OCI-LY7 (cell line): ENCODE data around the gene GRID2. TPM values are rescaled to one million over a fixed set of nuclear protein-coding genes. Genes with fewer than 3 reads are reported as not detected.

Experiments
- BruUV-seq: library from RNA; stranded (reverse); fragments of 400-500 nt; replicated peaks from 2 replicates; lab custom pipeline; 2021; lab: Mats Ljungman, UMichigan
- CTCF ChIA-PET: fragments of 300-600 bp; sonication (Branson Sonifier 250); formaldehyde crosslinking; loops from one replicate; lab custom pipeline; 2022; ENCODE audit warnings: antibody characterized with exemption; ENCODE audit not compliant: unreplicated experiment; lab: Charles Lee
- POLR2A ChIA-PET: fragments of 300-600 bp; sonication (Branson Sonifier 250); formaldehyde crosslinking; loops from one replicate; lab custom pipeline; 2022; ENCODE audit warnings: antibody characterized with exemption; lab: Charles Lee
- DNase-seq: peaks from one replicate; pipeline ENCODE4 v3.0.0-alpha.2; 2015; ENCODE audit warnings: low spot score
- H2AFZ ChIP-seq: fragments of 200-600 bp; sonication (generic), shearing (Covaris generic); 2 replicates; pipeline ENCODE4 v1.6.1; 2014; ENCODE audit warnings: mild to moderate bottlenecking, antibody characterized with exemption, low read length, moderate library complexity
- H3K27ac ChIP-seq: fragments of 200-600 bp; sonication (generic); 2 replicates; pipeline ENCODE4 v1.5.1; 2014; ENCODE audit warnings: mixed run types, low read depth, mild to moderate bottlenecking, moderate library complexity, low read length, inconsistent platforms; ENCODE audit not compliant: poor library complexity, severe bottlenecking
- H3K36me3 ChIP-seq: fragments of 200-600 bp; sonication (generic); 2 replicates; pipeline ENCODE4 v1.6.1; 2014; ENCODE audit warnings: mild to moderate bottlenecking, antibody characterized with exemption, low read length, moderate library complexity, mixed read lengths; ENCODE audit not compliant: insufficient read depth
- H3K4me1 ChIP-seq: fragments of 200-600 bp; sonication (generic); 2 replicates; pipeline ENCODE4 v1.5.1; 2014; ENCODE audit warnings: mild to moderate bottlenecking, low read length; ENCODE audit not compliant: insufficient read depth, poor library complexity, severe bottlenecking
- H3K4me2 ChIP-seq: fragments of 200-600 bp; sonication (generic); 2 replicates; pipeline ENCODE4 v1.6.1; 2014; ENCODE audit warnings: mild to moderate bottlenecking, low read length
- H3K4me3 ChIP-seq: fragments of 200-600 bp; sonication (generic); 2 replicates; pipeline ENCODE4 v1.5.1; 2014; ENCODE audit warnings: mild to moderate bottlenecking, low read depth, low read length; ENCODE audit not compliant: poor library complexity, severe bottlenecking
- H3K79me2 ChIP-seq: fragments of 200-600 bp; sonication (generic); 2 replicates; pipeline ENCODE4 v1.6.1; 2016; ENCODE audit warnings: low read depth, mild to moderate bottlenecking, low read length, moderate library complexity, mixed read lengths; ENCODE audit not compliant: insufficient read depth
- H3K9me2 ChIP-seq: fragments of 200-600 bp; sonication (generic); 2 replicates; pipeline ENCODE4 v1.6.1; 2016; ENCODE audit warnings: mild to moderate bottlenecking, low read length, mixed read lengths; ENCODE audit not compliant: insufficient read depth
- H3K9me3 ChIP-seq: fragments of 200-600 bp; sonication (generic); 2 replicates; pipeline ENCODE4 v1.6.1; 2014; ENCODE audit warnings: mild to moderate bottlenecking, mixed run types, low read length, mixed read lengths
- H4K20me1 ChIP-seq: fragments of 200-600 bp; sonication (generic); 2 replicates; pipeline ENCODE4 v1.6.1; 2014; ENCODE audit warnings: mild to moderate bottlenecking, antibody characterized with exemption, low read length, moderate library complexity, mixed read lengths; ENCODE audit not compliant: insufficient read depth
- EZH2phosphoT487 ChIP-seq: fragments of 200-600 bp; sonication (generic); IDR thresholded peaks from 2 replicates; pipeline ENCODE4 v1.6.1; 2018; ENCODE audit warnings: low read depth, borderline replicate concordance, mild to moderate bottlenecking, mixed run types, antibody characterized with exemption, low read length, moderate library complexity, mixed read lengths
- intact Hi-C: fragments of 100-400 bp; cut with micrococcal nuclease; formaldehyde crosslinking; loops from one replicate; pipeline ENCODE4 v1.10.0; 2022; ENCODE audit not compliant: unreplicated experiment
- total RNA-seq, 2 experiments: library from RNA; depleted of rRNA in 1 of 2; stranded (reverse); fragments of >200 nt in 1 of 2; shearing (Covaris generic) in 1 of 2; gene quantifications; 2 replicates each; pipeline ENCODE4 v1.2.3, GENCODE V29; 2014 to 2022
- TF ChIP-seq, protein P1 (sequence below): fragments of 200-600 bp; sonication (generic); conservative IDR thresholded peaks from 2 replicates; pipeline ENCODE4 v1.5.1; 2014; ENCODE audit warnings: mild to moderate bottlenecking, antibody characterized with exemption, low read length, moderate library complexity, mixed read lengths

Gene GRID2
- total RNA-seq, 2 experiments from 2014 or later: not detected

DNA sequence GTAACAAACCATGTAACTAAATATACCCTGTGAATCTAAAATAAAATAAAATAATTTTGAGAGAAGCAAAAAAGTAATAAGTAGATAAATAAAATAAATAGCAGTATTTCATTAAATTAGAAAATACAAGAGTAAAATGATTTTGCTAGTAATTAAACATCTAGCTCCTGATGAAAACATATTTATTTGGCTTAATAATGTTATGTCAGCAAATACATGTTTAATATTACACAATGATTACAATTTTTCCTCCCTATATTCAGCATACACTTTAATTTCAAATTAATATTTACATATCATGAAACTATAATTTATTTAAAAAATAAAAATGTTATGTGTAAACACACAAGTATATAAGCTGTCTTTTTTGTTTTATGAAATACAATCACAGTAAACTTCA, 697.1 kb downstream of the GRID2 start:
- BruUV-seq: no TSS peak
- Histone ChIP-seq H2AFZ (no peak overlapping the region), H3K9me2 (no peaks in the 10 kb centered on the region), H3K9me3 (no peaks in the 10 kb centered on the region), H3K4me1 (no peaks in the 10 kb centered on the region), H3K79me2 (no peaks in the 10 kb centered on the region), H3K27ac (no peak overlapping the region), H3K4me3 (no peak overlapping the region), H3K36me3 (no peaks in the 10 kb centered on the region), H4K20me1 (no peaks in the 10 kb centered on the region), H3K4me2 (no peak overlapping the region)
- TF ChIP-seq, protein P1, sequence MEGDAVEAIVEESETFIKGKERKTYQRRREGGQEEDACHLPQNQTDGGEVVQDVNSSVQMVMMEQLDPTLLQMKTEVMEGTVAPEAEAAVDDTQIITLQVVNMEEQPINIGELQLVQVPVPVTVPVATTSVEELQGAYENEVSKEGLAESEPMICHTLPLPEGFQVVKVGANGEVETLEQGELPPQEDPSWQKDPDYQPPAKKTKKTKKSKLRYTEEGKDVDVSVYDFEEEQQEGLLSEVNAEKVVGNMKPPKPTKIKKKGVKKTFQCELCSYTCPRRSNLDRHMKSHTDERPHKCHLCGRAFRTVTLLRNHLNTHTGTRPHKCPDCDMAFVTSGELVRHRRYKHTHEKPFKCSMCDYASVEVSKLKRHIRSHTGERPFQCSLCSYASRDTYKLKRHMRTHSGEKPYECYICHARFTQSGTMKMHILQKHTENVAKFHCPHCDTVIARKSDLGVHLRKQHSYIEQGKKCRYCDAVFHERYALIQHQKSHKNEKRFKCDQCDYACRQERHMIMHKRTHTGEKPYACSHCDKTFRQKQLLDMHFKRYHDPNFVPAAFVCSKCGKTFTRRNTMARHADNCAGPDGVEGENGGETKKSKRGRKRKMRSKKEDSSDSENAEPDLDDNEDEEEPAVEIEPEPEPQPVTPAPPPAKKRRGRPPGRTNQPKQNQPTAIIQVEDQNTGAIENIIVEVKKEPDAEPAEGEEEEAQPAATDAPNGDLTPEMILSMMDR: no peak
- TF ChIP-seq EZH2phosphoT487: no peak
- ChIA-PET CTCF (interaction anchor here (1.0 kb wide), 1 partner anchor 74 kb away, joined by 3 read pairs; no protein-coding TSS in a partner anchor), POLR2A (interaction anchor here (0.8 to 0.9 kb wide), 2 partner anchors 22 to 305 kb away, joined by 3 read pairs; no protein-coding TSS in a partner anchor)
- intact Hi-C loops: no loop called here
- no peak for DNase-seq

DNA sequence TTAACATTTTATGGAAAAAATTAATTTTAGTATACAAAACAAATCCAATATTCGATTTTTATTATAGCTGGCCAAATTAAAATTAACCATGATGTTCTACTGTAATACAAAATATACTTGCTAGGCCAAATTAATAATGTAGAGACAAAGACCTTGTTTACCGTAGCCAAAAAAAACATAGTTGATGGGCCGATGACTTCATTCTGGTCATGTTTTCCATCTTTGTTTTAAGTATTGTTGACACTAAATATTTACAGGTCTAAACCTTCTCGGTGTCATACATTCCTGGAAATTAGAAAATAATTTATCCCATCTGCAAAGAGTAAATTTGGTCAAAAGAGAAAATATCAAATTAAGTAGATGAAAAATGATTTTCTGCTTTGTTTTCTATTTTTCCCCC, 698.5 kb downstream of the GRID2 start:
- H3K27ac ChIP-seq: no peak overlapping the region
- H3K9me3 ChIP-seq: no peaks in the 10 kb centered on the region
- no TSS peak for BruUV-seq
- TF ChIP-seq, protein P1: no peak
- TF ChIP-seq EZH2phosphoT487: no peak
- intact Hi-C loops: no loop called here
- no peaks in the 10 kb centered on the region for H3K36me3 ChIP-seq
- H3K79me2 ChIP-seq: no peaks in the 10 kb centered on the region
- no peak overlapping the region for H3K4me3 ChIP-seq
- no peak overlapping the region for H3K4me2 ChIP-seq
- H2AFZ ChIP-seq: no peak overlapping the region
- ChIA-PET CTCF (no interaction called here), POLR2A (interaction anchor here (0.7 to 1.0 kb wide), 2 partner anchors 30 to 58 kb away, joined by 3 read pairs; no protein-coding TSS in a partner anchor)
- DNase-seq: no peak
- no peaks in the 10 kb centered on the region for H3K9me2 ChIP-seq
- no peaks in the 10 kb centered on the region for H4K20me1 ChIP-seq
- H3K4me1 ChIP-seq: no peaks in the 10 kb centered on the region

DNA sequence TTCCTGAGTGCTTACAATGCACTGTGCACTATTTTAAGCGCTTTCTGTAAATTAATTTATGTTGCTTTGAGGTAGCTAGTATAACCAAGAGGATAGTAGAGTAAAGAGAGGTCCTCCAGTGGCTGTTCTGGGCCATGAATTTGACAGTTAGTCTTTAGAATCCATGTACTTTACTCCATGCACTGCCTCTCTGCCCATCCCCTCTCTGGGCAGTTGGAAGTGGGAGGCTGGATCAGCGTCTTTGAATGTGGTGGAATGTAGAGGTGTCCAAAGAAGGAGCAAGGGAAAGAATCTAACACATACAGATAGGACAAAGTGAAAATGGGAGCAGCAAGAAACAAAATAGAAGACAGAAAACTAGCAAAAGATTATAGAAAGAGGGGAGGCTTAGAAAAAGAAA, 712.6 kb downstream of the GRID2 start:
- Histone ChIP-seq H4K20me1 (no peaks in the 10 kb centered on the region), H3K27ac (no peak overlapping the region), H3K36me3 (no peaks in the 10 kb centered on the region), H3K79me2 (no peaks in the 10 kb centered on the region), H3K9me2 (no peaks in the 10 kb centered on the region), H3K4me1 (no peaks in the 10 kb centered on the region), H3K4me2 (no peak overlapping the region), H2AFZ (no peak overlapping the region), H3K9me3 (no peaks in the 10 kb centered on the region; the same call in 1 of the 2 replicates), H3K4me3 (no peak overlapping the region)
- ChIA-PET CTCF (no interaction called here), POLR2A (no interaction called here)
- no TSS peak for BruUV-seq
- DNase-seq: no peak
- intact Hi-C loops: no loop called here
- TF ChIP-seq, protein P1: no peak
- no peak for TF ChIP-seq EZH2phosphoT487
